SK-N-SH treated with all-trans-retinoic acid at 6 μM for 48 hours (cell line): ENCODE measurements around the gene SPATA31D4.
"Not testable (repeated sequence)": the region's sequence is repeated elsewhere in the genome, so short reads cannot be mapped to it uniquely, and the experiment has no call there.

ENCODE experiments used
- ISL1 ChIP-seq: fragments of 250-450 bp; sonication (Bioruptor Pico); IDR thresholded peaks from 2 replicates; pipeline ENCODE4 v2.1.2; 2022; ENCODE audit warnings: mild to moderate bottlenecking, moderate library complexity
- ZNF70 ChIP-seq: fragments of 450-650 bp; formaldehyde crosslinking; IDR thresholded peaks from 2 replicates; pipeline ENCODE4 v1.5.0; 2020; ENCODE audit warnings: mild to moderate bottlenecking, moderate library complexity

- not testable (repeated sequence) for TF ChIP-seq ISL1; ZNF70 (CRISPR knock-in tag)
Observed at GRCh38 chr9:81928305-81928704, at the start of gene SPATA31D4.
